ENCODE data around the gene MOCS3.

Gene MOCS3

DNA sequence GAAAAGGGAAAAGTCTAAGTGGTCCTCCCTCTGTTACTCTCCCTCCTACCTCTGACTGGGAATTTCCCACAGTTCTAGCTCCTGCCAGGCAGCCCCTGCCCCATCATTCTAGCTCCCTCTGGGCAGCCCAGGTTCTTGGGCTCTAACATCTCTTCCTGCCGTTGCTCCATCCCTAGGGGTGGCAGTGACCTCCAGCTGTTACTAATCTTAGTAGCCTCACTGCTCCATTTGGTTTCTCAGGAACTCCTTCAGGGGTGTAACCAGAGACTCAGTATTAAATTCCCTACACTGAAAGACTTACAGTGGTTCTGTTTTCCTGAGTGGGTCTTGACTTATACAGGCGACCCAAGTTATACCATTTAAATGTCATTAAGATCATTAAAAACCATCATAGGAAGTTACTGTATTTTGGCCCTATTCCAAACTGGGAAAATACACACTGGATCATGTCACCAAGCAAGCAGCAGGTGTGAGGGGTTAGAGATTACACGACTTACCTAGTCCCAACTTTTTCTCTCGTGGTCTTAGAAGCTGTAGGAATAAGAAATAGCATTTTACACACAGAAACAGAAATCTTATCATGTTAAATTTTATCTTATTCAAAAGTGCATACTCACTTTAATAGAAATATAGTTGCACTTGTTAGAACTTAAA is 10.4 kb upstream of the MOCS3 start:
- H3K4me3 ChIP-seq (ENCODE audit: insufficient read depth in 1 of 2, low read depth in 1 of 2, low read length in 2 of 2): no peak overlapping the region
- H2AFZ ChIP-seq (ENCODE audit: low read depth, low read length): no peak overlapping the region
- no peak overlapping the region for H3K18ac ChIP-seq (ENCODE audit: low read depth in 1 of 2, low read length in 2 of 2)
- WGBS: 92% methylated on average over 1 of the region's 4 CpGs
- H3K4ac ChIP-seq (ENCODE audit: low read depth in 1 of 2, low read length in 2 of 2): no peak overlapping the region
- H4K91ac ChIP-seq (ENCODE audit: low read length): no peak overlapping the region
- H3K23ac ChIP-seq (ENCODE audit: low read length in 2 of 2): no peak overlapping the region
- no peak overlapping the region for H4K8ac ChIP-seq (ENCODE audit: low read length)
- no peak overlapping the region for H2BK12ac ChIP-seq (ENCODE audit: low read length in 2 of 2)
- no peaks in the 10 kb centered on the region for H3K27me3 ChIP-seq (ENCODE audit: control insufficient read depth in 1 of 2, insufficient read depth in 1 of 2, low read length in 2 of 2)
- no peaks in the 10 kb centered on the region for H3K4me1 ChIP-seq (ENCODE audit: control insufficient read depth, insufficient read depth, low read depth, low read length)
- no peaks in the 10 kb centered on the region for H3K9me3 ChIP-seq (ENCODE audit: control insufficient read depth, low read length)
- peaks cover 33 to 91% of the 10 kb centered on the region in 2 experiments for H3K36me3 ChIP-seq (ENCODE audit: control insufficient read depth in 1 of 2, insufficient read depth in 2 of 2, low read depth in 1 of 2, low read length in 2 of 2)
- H2BK5ac ChIP-seq (ENCODE audit: low read depth, low read length, poor library complexity, severe bottlenecking): no peak overlapping the region
- no peak overlapping the region for H3K27ac ChIP-seq (ENCODE audit: low read length, poor library complexity, severe bottlenecking)
- H2BK15ac ChIP-seq (ENCODE audit: low read depth, poor library complexity, severe bottlenecking): no peak overlapping the region
- no peak overlapping the region for H2BK120ac ChIP-seq (ENCODE audit: low read depth, low read length)
- H3K9ac ChIP-seq (ENCODE audit: low read length): no peak overlapping the region
- no peak overlapping the region for H2AK5ac ChIP-seq (ENCODE audit: low read length, severe bottlenecking)
- no peak overlapping the region for H3K14ac ChIP-seq (ENCODE audit: low read length in 2 of 2)
- no peak overlapping the region for H3K4me2 ChIP-seq (ENCODE audit: low read length, poor library complexity, severe bottlenecking)
- DNase-seq: no peak
- H3K79me1 ChIP-seq (replicated peaks; ENCODE audit: low read length, poor library complexity, severe bottlenecking): peaks cover 25% of the 10 kb centered on the region

- no peak overlapping the region for H3K23ac ChIP-seq (ENCODE audit: low read length in 2 of 2)
- H3K27me3 ChIP-seq (ENCODE audit: control insufficient read depth in 1 of 2, insufficient read depth in 1 of 2, low read length in 2 of 2): no peaks in the 10 kb centered on the region
- H2BK12ac ChIP-seq (ENCODE audit: low read length in 2 of 2): no peak overlapping the region
- H2AFZ ChIP-seq (ENCODE audit: low read depth, low read length): no peak overlapping the region
- no peaks in the 10 kb centered on the region for H3K9me3 ChIP-seq (ENCODE audit: control insufficient read depth, low read length)
- H2BK120ac ChIP-seq (ENCODE audit: low read depth, low read length): no peak overlapping the region
- H3K4me3 ChIP-seq (ENCODE audit: insufficient read depth in 1 of 2, low read depth in 1 of 2, low read length in 2 of 2): no peak overlapping the region
- no peak overlapping the region for H3K27ac ChIP-seq (ENCODE audit: low read length, poor library complexity, severe bottlenecking)
- H3K4me1 ChIP-seq (ENCODE audit: control insufficient read depth, insufficient read depth, low read depth, low read length): peaks cover 5% of the 10 kb centered on the region
- no peak overlapping the region for H3K18ac ChIP-seq (ENCODE audit: low read depth in 1 of 2, low read length in 2 of 2)
- H3K14ac ChIP-seq (ENCODE audit: low read length in 2 of 2): no peak overlapping the region
- H3K36me3 ChIP-seq (ENCODE audit: control insufficient read depth in 1 of 2, insufficient read depth in 2 of 2, low read depth in 1 of 2, low read length in 2 of 2): peaks cover 8 to 66% of the 10 kb centered on the region in 2 experiments
- DNase-seq: no peak
- no peak overlapping the region for H2BK5ac ChIP-seq (ENCODE audit: low read depth, low read length, poor library complexity, severe bottlenecking)
- H2AK5ac ChIP-seq (ENCODE audit: low read length, severe bottlenecking): no peak overlapping the region
- no peak overlapping the region for H3K4ac ChIP-seq (ENCODE audit: low read depth in 1 of 2, low read length in 2 of 2)
- peaks cover 11% of the 10 kb centered on the region for H3K79me1 ChIP-seq (replicated peaks; ENCODE audit: low read length, poor library complexity, severe bottlenecking)
- H3K9ac ChIP-seq (ENCODE audit: low read length): no peak overlapping the region
- no peak overlapping the region for H2BK15ac ChIP-seq (ENCODE audit: low read depth, poor library complexity, severe bottlenecking)
- no peak overlapping the region for H4K91ac ChIP-seq (ENCODE audit: low read length)
- no peak overlapping the region for H3K4me2 ChIP-seq (ENCODE audit: low read length, poor library complexity, severe bottlenecking)
- WGBS: 100% methylated on average over 1 of the region's 2 CpGs
- no peak overlapping the region for H4K8ac ChIP-seq (ENCODE audit: low read length)
These were observed 5.4 kb upstream of the MOCS3 start for GRCh38 chr20:50953196-50953595.

GRCh38 chr20:50953821-50954220 is 4.8 kb upstream of the MOCS3 start:
- Histone ChIP-seq H3K27me3 (ENCODE audit: control insufficient read depth in 1 of 2, insufficient read depth in 1 of 2, low read length in 2 of 2) (no peaks in the 10 kb centered on the region), H2BK120ac (ENCODE audit: low read depth, low read length) (no peak overlapping the region), H3K18ac (ENCODE audit: low read depth in 1 of 2, low read length in 2 of 2) (no peak overlapping the region), H3K27ac (ENCODE audit: low read length, poor library complexity, severe bottlenecking) (no peak overlapping the region), H2AFZ (ENCODE audit: low read depth, low read length) (no peak overlapping the region), H2BK12ac (ENCODE audit: low read length in 2 of 2) (no peak overlapping the region), H2BK15ac (ENCODE audit: low read depth, poor library complexity, severe bottlenecking) (no peak overlapping the region), H4K91ac (ENCODE audit: low read length) (no peak overlapping the region), H2AK5ac (ENCODE audit: low read length, severe bottlenecking) (no peak overlapping the region), H3K4me1 (ENCODE audit: control insufficient read depth, insufficient read depth, low read depth, low read length) (peaks cover 5% of the 10 kb centered on the region), H3K9ac (ENCODE audit: low read length) (no peak overlapping the region), H4K8ac (ENCODE audit: low read length) (no peak overlapping the region), H2BK5ac (ENCODE audit: low read depth, low read length, poor library complexity, severe bottlenecking) (no peak overlapping the region), H3K4ac (ENCODE audit: low read depth in 1 of 2, low read length in 2 of 2) (no peak overlapping the region), H3K79me1 (replicated peaks; ENCODE audit: low read length, poor library complexity, severe bottlenecking) (peaks cover 10% of the 10 kb centered on the region), H3K14ac (ENCODE audit: low read length in 2 of 2) (no peak overlapping the region), H3K4me3 (ENCODE audit: insufficient read depth in 1 of 2, low read depth in 1 of 2, low read length in 2 of 2) (no peak overlapping the region), H3K23ac (ENCODE audit: low read length in 2 of 2) (no peak overlapping the region), H3K9me3 (ENCODE audit: control insufficient read depth, low read length) (no peaks in the 10 kb centered on the region), H3K36me3 (ENCODE audit: control insufficient read depth in 1 of 2, insufficient read depth in 2 of 2, low read depth in 1 of 2, low read length in 2 of 2) (peaks cover 7 to 61% of the 10 kb centered on the region in 2 experiments), H3K4me2 (ENCODE audit: low read length, poor library complexity, severe bottlenecking) (no peak overlapping the region)
- DNase-seq: no peak

DNA sequence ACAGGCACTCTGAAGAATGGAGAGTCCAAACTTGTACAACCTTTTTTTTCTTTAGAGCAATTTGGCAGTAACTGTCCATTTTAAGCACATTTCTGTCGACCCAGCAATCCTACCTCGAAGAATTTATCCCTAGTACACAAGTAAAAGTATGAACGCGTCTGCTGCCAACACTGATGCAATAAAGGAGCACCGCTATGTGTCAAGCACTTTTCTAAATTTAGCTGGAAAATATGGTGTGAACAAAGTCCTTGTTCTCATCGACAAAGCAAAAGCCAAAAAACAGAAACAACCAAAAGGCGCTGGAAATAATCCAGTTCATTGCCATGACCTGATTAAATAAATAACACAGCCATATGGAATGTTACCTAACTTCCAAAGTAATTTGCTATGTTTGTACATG is 1.3 kb upstream of the MOCS3 start:
- no peak overlapping the region for H3K23ac ChIP-seq (ENCODE audit: low read length in 2 of 2)
- DNase-seq: peak; percentile 51
- H2BK120ac ChIP-seq (ENCODE audit: low read depth, low read length): no peak overlapping the region
- no peak overlapping the region for H3K14ac ChIP-seq (ENCODE audit: low read length in 2 of 2)
- no peak overlapping the region for H3K4ac ChIP-seq (ENCODE audit: low read depth in 1 of 2, low read length in 2 of 2)
- H3K4me3 ChIP-seq (ENCODE audit: insufficient read depth in 1 of 2, low read depth in 1 of 2, low read length in 2 of 2): peak overlapping the region in 1 of 2 experiments; percentile 97
- no peak overlapping the region for H2BK5ac ChIP-seq (ENCODE audit: low read depth, low read length, poor library complexity, severe bottlenecking)
- H3K9ac ChIP-seq (ENCODE audit: low read length): peak overlapping the region; percentile 97
- H3K36me3 ChIP-seq (ENCODE audit: control insufficient read depth in 1 of 2, insufficient read depth in 2 of 2, low read depth in 1 of 2, low read length in 2 of 2): peaks cover 0 to 52% of the 10 kb centered on the region in 2 experiments
- peaks cover 6% of the 10 kb centered on the region for H3K9me3 ChIP-seq (ENCODE audit: control insufficient read depth, low read length)
- H2AFZ ChIP-seq (ENCODE audit: low read depth, low read length): no peak overlapping the region
- no peak overlapping the region for H2AK5ac ChIP-seq (ENCODE audit: low read length, severe bottlenecking)
- no peak overlapping the region for H3K18ac ChIP-seq (ENCODE audit: low read depth in 1 of 2, low read length in 2 of 2)
- peaks cover 17% of the 10 kb centered on the region for H3K4me1 ChIP-seq (ENCODE audit: control insufficient read depth, insufficient read depth, low read depth, low read length)
- H3K4me2 ChIP-seq (ENCODE audit: low read length, poor library complexity, severe bottlenecking): peak overlapping the region; percentile 72
- H2BK12ac ChIP-seq (ENCODE audit: low read length in 2 of 2): no peak overlapping the region
- WGBS: 23% methylated on average over 6 of the region's 7 CpGs
- H3K27ac ChIP-seq (ENCODE audit: low read length, poor library complexity, severe bottlenecking): no peak overlapping the region
- H4K8ac ChIP-seq (ENCODE audit: low read length): no peak overlapping the region
- no peaks in the 10 kb centered on the region for H3K27me3 ChIP-seq (ENCODE audit: control insufficient read depth in 1 of 2, insufficient read depth in 1 of 2, low read length in 2 of 2)
- no peak overlapping the region for H2BK15ac ChIP-seq (ENCODE audit: low read depth, poor library complexity, severe bottlenecking)
- H4K91ac ChIP-seq (ENCODE audit: low read length): no peak overlapping the region
- peaks cover 23% of the 10 kb centered on the region for H3K79me1 ChIP-seq (replicated peaks; ENCODE audit: low read length, poor library complexity, severe bottlenecking)

All from mesenchymal stem cell (in vitro differentiated cells and primary cell).